Measurements from ENCODE around the gene DNAH14.
"Not testable (repeated sequence)": the region's sequence is repeated elsewhere in the genome, so short reads cannot be mapped to it uniquely, and the experiment has no call there.

DNAH14 gene

GRCh38 chr1:224923726-224924125, 5.7 kb upstream of the DNAH14 start:
- no peaks in the 10 kb centered on the region for H3K36me3 ChIP-seq (ENCODE audit: control insufficient read depth, insufficient read depth, low read length)

GRCh38 chr1:224927631-224928030, 1.8 kb upstream of the DNAH14 start:
- not testable (repeated sequence) for H3K4me3 ChIP-seq (replicated peaks; ENCODE audit: low read depth, low read length); H3K27me3 ChIP-seq (replicated peaks; ENCODE audit: control insufficient read depth, insufficient read depth, low read length); H3K36me3 ChIP-seq (ENCODE audit: control insufficient read depth, insufficient read depth, low read length); DNase-seq (ENCODE audit: extremely low read depth, insufficient read length)

More at GRCh38 chr1:224923726-224924125, 5.7 kb upstream of the DNAH14 start:
- H3K4me3 ChIP-seq (replicated peaks; ENCODE audit: low read depth, low read length), result no peak overlapping the region
- H3K27me3 ChIP-seq (replicated peaks; ENCODE audit: control insufficient read depth, insufficient read depth, low read length), result no peaks in the 10 kb centered on the region
- DNase-seq (ENCODE audit: extremely low read depth, insufficient read length), result no peak
- TF ChIP-seq CTCF (IDR thresholded peaks at IDR 0.05; ENCODE audit: insufficient read depth, low read length, poor library complexity, severe bottlenecking), result no peak

- H3K4me3 ChIP-seq (replicated peaks; ENCODE audit: low read depth, low read length), result no peak overlapping the region
- no peaks in the 10 kb centered on the region for H3K27me3 ChIP-seq (replicated peaks; ENCODE audit: control insufficient read depth, insufficient read depth, low read length)
- no peaks in the 10 kb centered on the region for H3K36me3 ChIP-seq (ENCODE audit: control insufficient read depth, insufficient read depth, low read length)
- no peak for TF ChIP-seq CTCF (IDR thresholded peaks at IDR 0.05; ENCODE audit: insufficient read depth, low read length, poor library complexity, severe bottlenecking)
- no peak for DNase-seq (ENCODE audit: extremely low read depth, insufficient read length)
Measured at GRCh38 chr1:224928906-224929305, 569 bp upstream of the DNAH14 start.

GRCh38 chr1:224931605-224932004, 2.1 kb downstream of the DNAH14 start:
- no peak for DNase-seq (ENCODE audit: extremely low read depth, insufficient read length)

GRCh38 chr1:224932607-224933249, 3.3 kb downstream of the DNAH14 start:
- no peak for DNase-seq (ENCODE audit: extremely low read depth, insufficient read length)
- Histone ChIP-seq H3K36me3 (ENCODE audit: control insufficient read depth, insufficient read depth, low read length) (no peaks in the 10 kb centered on the region), H3K27me3 (replicated peaks; ENCODE audit: control insufficient read depth, insufficient read depth, low read length) (no peaks in the 10 kb centered on the region), H3K4me3 (replicated peaks; ENCODE audit: low read depth, low read length) (no peak overlapping the region)
- no peak for TF ChIP-seq CTCF (IDR thresholded peaks at IDR 0.05; ENCODE audit: insufficient read depth, low read length, poor library complexity, severe bottlenecking)

More at GRCh38 chr1:224931605-224932004, 2.1 kb downstream of the DNAH14 start:
- Histone ChIP-seq H3K27me3 (replicated peaks; ENCODE audit: control insufficient read depth, insufficient read depth, low read length) (no peaks in the 10 kb centered on the region), H3K4me3 (replicated peaks; ENCODE audit: low read depth, low read length) (no peak overlapping the region), H3K36me3 (ENCODE audit: control insufficient read depth, insufficient read depth, low read length) (no peaks in the 10 kb centered on the region)
- no peak for TF ChIP-seq CTCF (IDR thresholded peaks at IDR 0.05; ENCODE audit: insufficient read depth, low read length, poor library complexity, severe bottlenecking)

- H3K36me3 ChIP-seq (ENCODE audit: control insufficient read depth, insufficient read depth, low read length), result no peaks in the 10 kb centered on the region
- H3K27me3 ChIP-seq (replicated peaks; ENCODE audit: control insufficient read depth, insufficient read depth, low read length), result no peaks in the 10 kb centered on the region
- TF ChIP-seq CTCF (IDR thresholded peaks at IDR 0.05; ENCODE audit: insufficient read depth, low read length, poor library complexity, severe bottlenecking), result no peak
- no peak overlapping the region for H3K4me3 ChIP-seq (replicated peaks; ENCODE audit: low read depth, low read length)
- no peak for DNase-seq (ENCODE audit: extremely low read depth, insufficient read length)
Measured at GRCh38 chr1:224933584-224933983, 4.1 kb downstream of the DNAH14 start.
